ENCODE data around the gene NEU1.

The NEU1 gene

GRCh38 chr6:31892821-31893220, 30.2 kb upstream of the NEU1 start:
- no peak for DNase-seq

GRCh38 chr6:31889331-31889972, 26.8 kb upstream of the NEU1 start:
- no peak for DNase-seq

- peak; percentile 73 for DNase-seq
These were observed 25.9 kb upstream of the NEU1 start for GRCh38 chr6:31888276-31889258.

- no peak for DNase-seq
These were observed 24.8 kb upstream of the NEU1 start for GRCh38 chr6:31887173-31888007.

GRCh38 chr6:31886541-31886991, 23.9 kb upstream of the NEU1 start:
- no peak for DNase-seq

- no peak for DNase-seq
These were observed 22.0 kb upstream of the NEU1 start for GRCh38 chr6:31884528-31885035.

- no peak for DNase-seq
These were observed 21.1 kb upstream of the NEU1 start for GRCh38 chr6:31883676-31884075.

GRCh38 chr6:31882344-31882743, 19.7 kb upstream of the NEU1 start:
- DNase-seq: no peak

- no peak for DNase-seq
These were observed 18.7 kb upstream of the NEU1 start for GRCh38 chr6:31881136-31881859.

- no peak for DNase-seq
These were observed 18.0 kb upstream of the NEU1 start for GRCh38 chr6:31880616-31881015.

GRCh38 chr6:31879901-31880300, 17.3 kb upstream of the NEU1 start:
- no peak for DNase-seq

- DNase-seq: no peak
These were observed 16.5 kb upstream of the NEU1 start for GRCh38 chr6:31879143-31879542.

- DNase-seq: no peak
These were observed 16.1 kb upstream of the NEU1 start, which contains the start of gene SLC44A4 for GRCh38 chr6:31878726-31879125. TSS of gene SLC44A4 (minus strand) at chr6:31878997. CDS start at chr6:31878980, 17 bp downstream.

GRCh38 chr6:31878222-31878621, 15.6 kb upstream of the NEU1 start:
- no peak for DNase-seq

- DNase-seq: no peak
These were observed 15.1 kb upstream of the NEU1 start for GRCh38 chr6:31877651-31878161.

GRCh38 chr6:31877125-31877650, 14.6 kb upstream of the NEU1 start:
- DNase-seq: no peak

GRCh38 chr6:31876357-31876756, 13.7 kb upstream of the NEU1 start:
- DNase-seq: no peak

- no peak for DNase-seq
These were observed 13.3 kb upstream of the NEU1 start for GRCh38 chr6:31875877-31876276.

- no peak for DNase-seq
These were observed 12.4 kb upstream of the NEU1 start for GRCh38 chr6:31874836-31875572.

- DNase-seq: no peak
These were observed 11.6 kb upstream of the NEU1 start for GRCh38 chr6:31874084-31874670.

Data from CD4-positive, alpha-beta T cell treated with Interleukin-17A for 4 hours (primary cell).